ENCODE data around the gene B4GALT6.

- TF ChIP-seq CTCF (IDR thresholded peaks at IDR 0.05) (no peak), POLR2A (IDR thresholded peaks at IDR 0.05) (no peak)
These were observed 39.2 kb upstream of the B4GALT6 start for GRCh38 chr18:31723639-31723989.
